ENCODE data around the gene MALRD1. TPM values are rescaled to one million over a fixed set of nuclear protein-coding genes. Genes with fewer than 3 reads are reported as not detected.

Gene MALRD1
- total and polyA plus RNA-seq, 2 of the 8 experiments (the other 6 are each of a cell fraction or from before 2014, with no cell fraction given), result 0.32 to 0.35 TPM

DNA sequence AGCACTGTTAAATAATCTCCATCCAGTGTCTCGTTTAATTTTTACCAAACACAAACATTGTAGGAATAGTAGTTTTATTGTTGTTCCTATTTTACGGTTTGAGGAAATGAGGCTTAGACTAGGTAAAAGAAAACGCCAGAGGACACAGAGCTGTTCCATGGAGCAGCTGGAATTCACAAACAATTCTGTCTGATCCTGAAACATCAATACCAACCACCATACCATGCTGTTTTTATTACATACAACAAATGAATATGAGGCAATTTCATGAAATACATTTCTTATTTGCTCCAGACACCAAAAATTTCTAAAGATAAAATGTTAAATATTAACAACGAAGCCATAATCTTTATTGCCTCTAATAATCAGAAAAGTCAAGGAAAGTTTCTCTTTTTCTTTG, 9.4 kb downstream of the MALRD1 start:
- Histone ChIP-seq H3K4me1 (replicated peaks in 1 of 4; ENCODE audit: control insufficient read depth in 3 of 4, insufficient read depth in 4 of 4, low read length in 3 of 4) (peaks cover 0 to 2% (median under 1%) of the 10 kb centered on the region in 4 experiments; a peak in 3 of 7 replicates), H4K8ac (ENCODE audit: extremely low read depth, insufficient read depth, low read length) (no peak overlapping the region), H2BK120ac (replicated peaks; ENCODE audit: low read depth, low read length) (no peak overlapping the region), H3K14ac (ENCODE audit: insufficient read length) (no peak overlapping the region), H3K4ac (replicated peaks; ENCODE audit: insufficient read length, low read depth, low read length) (no peak overlapping the region), H3K23me2 (ENCODE audit: low read depth, low read length) (no peaks in the 10 kb centered on the region), H3K4me3 (ENCODE audit: extremely low read depth in 1 of 4, insufficient read depth in 2 of 4, low read depth in 3 of 4, low read length in 4 of 4) (no peak overlapping the region), H4K91ac (replicated peaks; ENCODE audit: insufficient read length, low read length) (no peak overlapping the region), H2BK20ac (ENCODE audit: low read length) (no peak overlapping the region), H3K9me3 (ENCODE audit: insufficient read depth in 2 of 2, low read depth in 1 of 2, low read length in 1 of 2) (no peaks in the 10 kb centered on the region), H2BK12ac (ENCODE audit: low read depth, low read length) (no peak overlapping the region), H3K27ac (ENCODE audit: low read depth, low read length) (no peak overlapping the region), H3K23ac (ENCODE audit: insufficient read length) (no peak overlapping the region), H3K27me3 (replicated peaks in 1 of 4; ENCODE audit: control insufficient read depth in 3 of 4, extremely low read depth in 1 of 4, insufficient read depth in 3 of 4, low read length in 3 of 4) (no peaks in the 10 kb centered on the region), H4K20me1 (replicated peaks in 1 of 2; ENCODE audit: control insufficient read depth in 1 of 2, insufficient read depth in 2 of 2, low read length in 2 of 2) (no peaks in the 10 kb centered on the region), H3K18ac (ENCODE audit: extremely low read depth, low read length) (no peak overlapping the region), H3K79me2 (ENCODE audit: control insufficient read depth in 1 of 2, insufficient read depth in 2 of 2, low read length in 2 of 2) (no peaks in the 10 kb centered on the region), H3K36me3 (ENCODE audit: control insufficient read depth in 2 of 4, insufficient read depth in 4 of 4, low read length in 3 of 4) (no peaks in the 10 kb centered on the region), H3K4me2 (ENCODE audit: insufficient read depth in 1 of 2, low read depth in 2 of 2, low read length in 2 of 2) (no peak overlapping the region), H4K5ac (ENCODE audit: insufficient read length, low read depth, low read length) (no peak overlapping the region), H3K9ac (replicated peaks in 1 of 4; ENCODE audit: extremely low read depth in 1 of 4, low read depth in 3 of 4, low read length in 3 of 4) (no peak overlapping the region), H3K79me1 (ENCODE audit: low read depth, low read length) (no peaks in the 10 kb centered on the region), H3K56ac (replicated peaks; ENCODE audit: insufficient read length, low read depth, low read length) (no peak overlapping the region), H2BK15ac (ENCODE audit: low read length) (no peak overlapping the region), H2BK5ac (ENCODE audit: low read depth, low read length) (no peak overlapping the region), H2AK5ac (ENCODE audit: low read depth, low read length) (no peak overlapping the region), H2AFZ (ENCODE audit: low read length) (no peak overlapping the region)
- FAIRE-seq (no peak), DNase-seq (ENCODE audit: low read depth in 1 of 2, low spot score in 2 of 2) (no peak)
- POLR2A ChIA-PET (ENCODE audit: partially characterized antibody), result no interaction called here
- 72% methylated on average over 4 of the region's 4 CpGs; no CpG with 5 or more reads in 1 of the 2 experiments for WGBS, 2 experiments (ENCODE audit: extremely low coverage in 1 of 2, insufficient coverage in 1 of 2, insufficient read length in 1 of 2, insufficient replicate concordance in 2 of 2, low coverage in 1 of 2, low lambda C conversion rate in 2 of 2, missing lambda C conversion rate in 1 of 2)
- CTCF ChIA-PET (ENCODE audit: partially characterized antibody), result no interaction called here
- TF ChIP-seq ZNF274 (IDR thresholded peaks at IDR 0.05; ENCODE audit: borderline replicate concordance, extremely low read depth, low read length), result no peak
- TF ChIP-seq RBBP5 (IDR thresholded peaks at IDR 0.05; ENCODE audit: borderline replicate concordance, low read depth, low read length), result no peak
- no peak for TF ChIP-seq ATF2 (IDR thresholded peaks at IDR 0.05; ENCODE audit: low read length)
- TF ChIP-seq CBX8 (IDR thresholded peaks at IDR 0.05; ENCODE audit: borderline replicate concordance, low read depth, low read length), result no peak
- no peak for TF ChIP-seq SAP30 (IDR thresholded peaks at IDR 0.05; ENCODE audit: insufficient read depth, insufficient replicate concordance, low read length)
- no peak for TF ChIP-seq SIRT6 (IDR thresholded peaks at IDR 0.05; ENCODE audit: low read length)
- TF ChIP-seq JUN (IDR thresholded peaks at IDR 0.05; ENCODE audit: low read depth, low read length), result no peak
- TF ChIP-seq EZH2 (IDR thresholded peaks at IDR 0.05; ENCODE audit: low read depth, low read length, severe bottlenecking), result no peak
- no peak for TF ChIP-seq FOSL1 (IDR thresholded peaks at IDR 0.05; ENCODE audit: insufficient read depth, low read depth, low read length)
- no peak for TF ChIP-seq EP300 (IDR thresholded peaks at IDR 0.05; ENCODE audit: borderline replicate concordance in 1 of 2, low read depth in 2 of 2, low read length in 2 of 2)
- TF ChIP-seq TAF1 (IDR thresholded peaks at IDR 0.05; ENCODE audit: low read depth, low read length), result no peak
- no peak for TF ChIP-seq POU5F1 (IDR thresholded peaks at IDR 0.05; ENCODE audit: low read depth, low read length)
